ENCODE data around the gene HTR7. TPM values are rescaled to one million over a fixed set of nuclear protein-coding genes. Genes with fewer than 3 reads are reported as not detected.

HTR7 gene
- total RNA-seq, 1 experiment from 2014 or later = 0.33 TPM

GRCh38 chr10:90819911-90820310, 37.9 kb downstream of the HTR7 start:
- ATAC-seq = no peak
- no TSS peak for BruUV-seq (replicated peaks)
- H3K4me1 ChIP-seq (ENCODE audit: control insufficient read depth, insufficient read depth, low read length) = no peaks in the 10 kb centered on the region

GRCh38 chr10:90818736-90819135, 39.1 kb downstream of the HTR7 start:
- CTCF ChIA-PET = no interaction called here
- H3K27ac ChIP-seq (ENCODE audit: low read length) = no peak overlapping the region
- DNase-seq (ENCODE audit: low read depth, low spot score) = no peak

More at GRCh38 chr10:90819911-90820310, 37.9 kb downstream of the HTR7 start:
- Histone ChIP-seq H3K27me3 (ENCODE audit: control insufficient read depth, insufficient read depth, low read length) (no peaks in the 10 kb centered on the region), H3K4me3 (ENCODE audit: low read depth in 2 of 2, low read length in 2 of 2) (no peak overlapping the region), H3K36me3 (ENCODE audit: control insufficient read depth, insufficient read depth, low read length) (no peaks in the 10 kb centered on the region), H3K9me3 (ENCODE audit: control insufficient read depth, insufficient read depth, low read depth, low read length) (no peaks in the 10 kb centered on the region), H3K27ac (ENCODE audit: low read length) (no peak overlapping the region)
- in situ Hi-C loops (cut with HindIII; ENCODE audit: low pct_unique_long_range_greater_than_20kb, low sequenced_read_pairs) = no loop called here
- POLR2A ChIA-PET = no interaction called here
- TF ChIP-seq REST (IDR thresholded peaks at IDR 0.05; ENCODE audit: insufficient read depth in 1 of 2, low read depth in 2 of 2, low read length in 1 of 2) = no peak
- no peak for TF ChIP-seq CTCF (IDR thresholded peaks at IDR 0.05)
- no peak for TF ChIP-seq TCF7L2 (IDR thresholded peaks at IDR 0.05; ENCODE audit: low read depth, low read length)
- no peak for TF ChIP-seq POLR2AphosphoS5 (IDR thresholded peaks at IDR 0.05; ENCODE audit: low read depth, low read length)
- TF ChIP-seq SIN3A (IDR thresholded peaks at IDR 0.05; ENCODE audit: borderline replicate concordance, insufficient read depth, low read depth, low read length) = no peak
- no peak for DNase-seq (ENCODE audit: low read depth, low spot score)
- intact Hi-C loops (cut with micrococcal nuclease; ENCODE audit: unreplicated experiment) = no loop called here
- CTCF ChIA-PET = no interaction called here

GRCh38 chr10:90817128-90817889, 40.5 kb downstream of the HTR7 start:
- TF ChIP-seq POLR2AphosphoS5 (IDR thresholded peaks at IDR 0.05; ENCODE audit: low read depth, low read length) (no peak), REST (IDR thresholded peaks at IDR 0.05; ENCODE audit: insufficient read depth in 1 of 2, low read depth in 2 of 2, low read length in 1 of 2) (no peak), CTCF (IDR thresholded peaks at IDR 0.05) (no peak), TCF7L2 (IDR thresholded peaks at IDR 0.05; ENCODE audit: low read depth, low read length) (no peak), SIN3A (IDR thresholded peaks at IDR 0.05; ENCODE audit: borderline replicate concordance, insufficient read depth, low read depth, low read length) (no peak)
- ChIA-PET POLR2A (no interaction called here), CTCF (no interaction called here)
- intact Hi-C loops (cut with micrococcal nuclease; ENCODE audit: unreplicated experiment) = no loop called here
- ATAC-seq (no peak), DNase-seq (ENCODE audit: low read depth, low spot score) (no peak)
- Histone ChIP-seq H3K4me3 (ENCODE audit: low read depth in 2 of 2, low read length in 2 of 2) (no peak overlapping the region), H3K36me3 (ENCODE audit: control insufficient read depth, insufficient read depth, low read length) (no peaks in the 10 kb centered on the region), H3K27ac (ENCODE audit: low read length) (no peak overlapping the region), H3K27me3 (ENCODE audit: control insufficient read depth, insufficient read depth, low read length) (no peaks in the 10 kb centered on the region), H3K9me3 (ENCODE audit: control insufficient read depth, insufficient read depth, low read depth, low read length) (no peaks in the 10 kb centered on the region), H3K4me1 (ENCODE audit: control insufficient read depth, insufficient read depth, low read length) (no peaks in the 10 kb centered on the region)
- in situ Hi-C loops (cut with HindIII; ENCODE audit: low pct_unique_long_range_greater_than_20kb, low sequenced_read_pairs) = no loop called here
- no TSS peak for BruUV-seq (replicated peaks)

More at GRCh38 chr10:90818736-90819135, 39.1 kb downstream of the HTR7 start:
- Histone ChIP-seq H3K9me3 (ENCODE audit: control insufficient read depth, insufficient read depth, low read depth, low read length) (no peaks in the 10 kb centered on the region), H3K27me3 (ENCODE audit: control insufficient read depth, insufficient read depth, low read length) (no peaks in the 10 kb centered on the region), H3K4me1 (ENCODE audit: control insufficient read depth, insufficient read depth, low read length) (no peaks in the 10 kb centered on the region), H3K4me3 (ENCODE audit: low read depth in 2 of 2, low read length in 2 of 2) (no peak overlapping the region), H3K36me3 (ENCODE audit: control insufficient read depth, insufficient read depth, low read length) (no peaks in the 10 kb centered on the region)
- intact Hi-C loops (cut with micrococcal nuclease; ENCODE audit: unreplicated experiment) = no loop called here
- no peak for TF ChIP-seq SIN3A (IDR thresholded peaks at IDR 0.05; ENCODE audit: borderline replicate concordance, insufficient read depth, low read depth, low read length)
- no peak for TF ChIP-seq TCF7L2 (IDR thresholded peaks at IDR 0.05; ENCODE audit: low read depth, low read length)
- no peak for TF ChIP-seq POLR2AphosphoS5 (IDR thresholded peaks at IDR 0.05; ENCODE audit: low read depth, low read length)
- BruUV-seq (replicated peaks) = no TSS peak
- POLR2A ChIA-PET = no interaction called here
- in situ Hi-C loops (cut with HindIII; ENCODE audit: low pct_unique_long_range_greater_than_20kb, low sequenced_read_pairs) = no loop called here
- no peak for ATAC-seq
